HuH-7.5 (cell line): ENCODE measurements around the gene PCDHGC4.

Experiments
- DNase-seq: peaks from one replicate; pipeline ENCODE4 v3.0.0; 2011; ENCODE audit warnings: low spot score

PCDHGC4 gene

DNA sequence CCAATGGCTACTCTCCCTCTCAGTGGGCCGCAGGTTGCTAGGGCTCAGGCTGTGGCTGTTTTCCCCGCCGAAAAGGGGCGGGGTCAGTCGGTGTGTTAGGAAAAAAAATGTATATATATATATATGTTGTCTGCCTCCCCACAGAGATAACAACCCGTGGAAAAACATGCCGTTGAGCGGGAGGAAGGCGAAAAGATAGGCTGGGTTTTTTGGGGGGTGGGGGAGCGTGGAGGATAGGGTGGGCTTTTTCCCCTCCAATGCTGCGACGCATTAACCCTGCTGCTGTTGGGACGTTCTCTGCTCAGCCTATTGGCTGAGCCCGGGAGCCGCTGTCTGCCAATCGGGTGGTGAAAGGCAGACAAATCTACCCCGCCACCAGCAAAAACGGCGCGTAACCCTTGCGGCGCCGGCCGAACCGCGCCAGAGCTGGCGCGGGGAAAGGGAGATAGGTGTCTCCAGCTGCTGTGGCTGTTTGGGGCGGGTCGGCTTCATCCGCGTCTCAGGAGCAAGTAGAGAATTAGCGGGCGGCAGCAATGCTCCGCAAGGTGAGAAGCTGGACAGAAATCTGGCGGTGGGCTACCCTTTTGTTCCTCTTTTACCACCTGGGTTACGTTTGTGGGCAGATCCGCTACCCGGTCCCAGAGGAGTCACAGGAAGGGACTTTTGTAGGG lies at the start of gene PCDHGC4:
PCDHGC4 (plus strand) TSS at position 390 of the 671 bp plus-strand sequence; CDS start at position 534, 144 bp downstream.
- no peak for DNase-seq

DNA sequence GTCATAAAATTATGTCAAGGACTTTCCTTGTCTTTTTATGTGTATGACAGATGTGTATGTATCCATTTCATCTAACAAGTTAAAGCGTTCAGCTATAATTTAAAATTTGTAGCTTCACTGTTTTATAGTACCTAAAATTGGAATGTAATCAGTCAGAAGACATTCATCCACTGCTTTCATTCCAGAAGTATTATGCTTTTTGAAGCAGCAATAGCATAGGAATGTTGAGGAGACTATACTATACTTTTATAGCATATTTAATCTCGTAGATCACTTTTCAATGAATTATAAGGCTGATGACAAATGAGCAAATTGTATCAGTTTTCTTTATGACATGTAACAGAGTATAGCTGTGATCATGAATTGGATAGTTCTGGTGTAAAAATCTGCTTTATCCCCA lies 47.6 kb upstream of the PCDHGC4 start:
- no peak for DNase-seq

DNA sequence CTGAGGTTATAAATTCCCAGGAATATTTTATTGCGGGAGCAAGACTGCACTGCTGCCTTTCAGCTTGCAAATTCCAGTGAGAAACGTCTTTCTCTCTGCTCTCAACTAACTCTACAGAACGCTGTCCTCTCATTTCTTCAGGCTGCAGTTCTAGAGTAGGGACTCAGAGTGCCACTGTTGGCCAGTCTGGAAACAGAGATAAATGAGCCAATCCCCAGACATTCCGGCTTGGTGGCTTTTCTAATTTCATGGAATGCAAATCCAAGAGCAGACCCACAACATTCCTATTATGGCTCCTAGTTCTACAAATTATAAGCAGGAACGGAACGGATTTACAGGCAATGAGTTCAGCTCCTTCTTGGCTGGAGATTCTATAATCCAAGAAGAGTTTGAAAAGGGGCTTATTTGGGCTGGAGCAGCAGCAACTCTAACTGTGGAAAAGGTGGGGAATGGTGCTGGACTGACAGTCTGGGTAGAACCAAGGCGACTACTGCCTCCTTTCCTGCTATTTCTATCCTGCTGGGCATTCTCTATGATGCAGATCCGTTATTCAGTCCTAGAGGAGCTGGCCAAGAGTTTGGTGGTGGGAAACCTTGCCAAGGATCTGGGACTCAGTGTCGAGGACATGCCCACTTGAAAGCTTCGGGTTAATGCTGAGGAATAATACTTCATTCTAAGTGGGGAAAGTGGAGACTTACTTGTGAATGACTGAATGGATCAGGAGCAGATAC lies 45.3 kb upstream of the PCDHGC4 start:
- no peak for DNase-seq

DNA sequence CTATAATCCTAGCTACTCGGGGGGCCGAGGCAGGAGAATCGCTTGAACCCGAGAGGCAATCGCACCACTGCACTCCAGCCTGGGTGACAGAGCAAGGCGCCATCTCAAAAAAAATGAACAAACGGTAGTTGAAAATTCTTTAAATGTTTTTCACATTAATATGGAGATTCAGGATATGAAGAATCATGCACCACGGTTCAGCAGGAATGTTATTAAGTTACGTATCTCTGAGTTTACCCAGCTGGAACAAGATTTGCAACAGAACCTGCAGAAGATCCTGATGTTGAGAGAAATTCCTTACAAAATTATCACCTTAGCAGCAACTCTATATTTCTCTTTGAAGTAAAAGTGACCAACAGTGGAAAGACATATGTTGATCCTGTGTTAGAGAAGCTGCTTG lies 44.5 kb upstream of the PCDHGC4 start:
- DNase-seq: no peak

DNA sequence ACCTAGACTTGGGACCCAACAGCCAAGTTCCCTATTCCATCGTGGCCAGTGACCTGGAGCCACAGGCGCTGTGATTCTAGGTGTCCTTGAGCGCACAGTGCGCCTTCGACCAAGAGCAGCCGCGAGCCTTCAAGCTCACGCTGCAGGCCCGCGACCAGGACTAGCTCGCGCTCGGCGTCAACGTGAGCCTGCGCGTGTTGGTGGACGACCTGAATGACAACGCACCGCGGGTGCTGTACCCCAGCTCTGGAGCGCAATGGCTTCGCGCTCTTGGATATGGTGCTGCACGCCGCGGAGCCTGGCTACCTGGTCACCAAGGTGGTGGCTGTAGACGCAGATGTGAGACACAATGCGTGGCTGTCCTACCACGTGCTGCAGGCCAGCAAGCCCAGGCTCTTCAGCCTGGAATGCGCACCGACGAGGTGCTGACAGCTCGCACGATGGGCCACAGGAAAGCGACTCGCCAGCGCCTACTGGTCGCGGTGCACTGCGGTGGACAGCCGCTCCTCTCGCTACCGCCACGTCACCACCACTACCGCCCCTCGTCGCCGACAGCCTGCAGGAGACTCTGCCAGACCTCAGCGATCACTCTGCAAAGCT lies 43.2 kb upstream of the PCDHGC4 start:
- DNase-seq: no peak

DNA sequence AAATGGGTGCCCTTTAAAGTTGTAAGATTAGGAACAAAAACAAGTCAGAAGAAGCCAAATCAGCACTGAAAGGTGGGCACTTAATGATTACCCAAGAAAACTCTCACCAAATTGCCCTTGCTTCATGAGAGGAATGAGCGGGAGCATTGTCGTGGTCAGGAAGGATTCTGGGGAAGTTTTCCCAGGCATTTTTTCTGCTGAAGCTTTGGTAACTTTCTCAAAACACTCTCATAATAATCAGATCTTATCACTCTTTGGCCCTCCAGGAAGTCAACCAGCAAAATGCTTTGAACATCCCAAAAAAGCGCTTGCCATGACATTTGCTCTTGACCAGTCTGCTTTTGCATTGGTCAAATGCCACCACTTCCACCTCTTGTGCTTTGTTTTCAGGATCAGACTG lies 19.5 kb upstream of the PCDHGC4 start:
- no peak for DNase-seq

DNA sequence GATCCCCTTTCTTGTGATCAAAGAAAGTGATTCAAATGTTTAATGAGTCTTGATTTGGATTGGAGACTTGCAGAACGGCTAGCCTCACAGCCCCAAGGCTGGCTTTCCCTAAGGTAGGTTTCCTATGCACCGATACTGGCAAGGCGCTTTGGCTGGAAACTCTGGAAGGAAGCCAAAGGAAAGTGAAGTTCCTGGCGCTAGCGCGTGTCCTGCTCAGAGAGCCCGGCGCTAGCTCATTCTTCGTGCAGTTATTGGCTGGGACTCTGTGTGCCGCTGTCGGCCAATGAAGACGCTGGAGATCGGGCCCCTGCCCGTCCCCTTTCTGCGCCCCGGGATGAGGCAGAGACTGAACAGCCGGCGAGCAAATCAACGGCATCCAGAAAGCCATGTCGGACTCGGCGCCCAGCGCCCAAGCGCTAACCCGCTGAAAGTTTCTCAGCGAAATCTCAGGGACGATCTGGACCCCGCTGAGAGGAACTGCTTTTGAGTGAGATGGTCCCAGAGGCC lies 9.2 kb upstream of the PCDHGC4 start, which contains the start of gene PCDHGC3:
PCDHGC3 (plus strand) TSS at position 342 of the 507 bp plus-strand sequence; CDS start at position 493, 151 bp downstream.
- DNase-seq: peak; percentile 93

DNA sequence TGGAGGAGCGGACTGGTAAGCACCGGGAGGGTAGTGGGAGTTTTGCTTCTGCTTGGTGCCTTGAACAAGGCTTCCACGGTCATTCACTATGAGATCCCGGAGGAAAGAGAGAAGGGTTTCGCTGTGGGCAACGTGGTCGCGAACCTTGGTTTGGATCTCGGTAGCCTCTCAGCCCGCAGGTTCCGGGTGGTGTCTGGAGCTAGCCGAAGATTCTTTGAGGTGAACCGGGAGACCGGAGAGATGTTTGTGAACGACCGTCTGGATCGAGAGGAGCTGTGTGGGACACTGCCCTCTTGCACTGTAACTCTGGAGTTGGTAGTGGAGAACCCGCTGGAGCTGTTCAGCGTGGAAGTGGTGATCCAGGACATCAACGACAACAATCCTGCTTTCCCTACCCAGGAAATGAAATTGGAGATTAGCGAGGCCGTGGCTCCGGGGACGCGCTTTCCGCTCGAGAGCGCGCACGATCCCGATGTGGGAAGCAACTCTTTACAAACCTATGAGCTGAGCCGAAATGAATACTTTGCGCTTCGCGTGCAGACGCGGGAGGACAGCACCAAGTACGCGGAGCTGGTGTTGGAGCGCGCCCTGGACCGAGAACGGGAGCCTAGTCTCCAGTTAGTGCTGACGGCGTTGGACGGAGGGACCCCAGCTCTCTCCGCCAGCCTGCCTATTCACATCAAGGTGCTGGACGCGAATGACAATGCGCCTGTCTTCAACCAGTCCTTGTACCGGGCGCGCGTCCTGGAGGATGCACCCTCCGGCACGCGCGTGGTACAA lies 8.5 kb upstream of the PCDHGC4 start:
- peak; percentile 54 for DNase-seq

DNA sequence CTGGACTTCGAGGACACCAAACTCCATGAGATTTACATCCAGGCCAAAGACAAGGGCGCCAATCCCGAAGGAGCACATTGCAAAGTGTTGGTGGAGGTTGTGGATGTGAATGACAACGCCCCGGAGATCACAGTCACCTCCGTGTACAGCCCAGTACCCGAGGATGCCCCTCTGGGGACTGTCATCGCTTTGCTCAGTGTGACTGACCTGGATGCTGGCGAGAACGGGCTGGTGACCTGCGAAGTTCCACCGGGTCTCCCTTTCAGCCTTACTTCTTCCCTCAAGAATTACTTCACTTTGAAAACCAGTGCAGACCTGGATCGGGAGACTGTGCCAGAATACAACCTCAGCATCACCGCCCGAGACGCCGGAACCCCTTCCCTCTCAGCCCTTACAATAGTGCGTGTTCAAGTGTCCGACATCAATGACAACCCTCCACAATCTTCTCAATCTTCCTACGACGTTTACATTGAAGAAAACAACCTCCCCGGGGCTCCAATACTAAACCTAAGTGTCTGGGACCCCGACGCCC lies 7.7 kb upstream of the PCDHGC4 start:
- no peak for DNase-seq

DNA sequence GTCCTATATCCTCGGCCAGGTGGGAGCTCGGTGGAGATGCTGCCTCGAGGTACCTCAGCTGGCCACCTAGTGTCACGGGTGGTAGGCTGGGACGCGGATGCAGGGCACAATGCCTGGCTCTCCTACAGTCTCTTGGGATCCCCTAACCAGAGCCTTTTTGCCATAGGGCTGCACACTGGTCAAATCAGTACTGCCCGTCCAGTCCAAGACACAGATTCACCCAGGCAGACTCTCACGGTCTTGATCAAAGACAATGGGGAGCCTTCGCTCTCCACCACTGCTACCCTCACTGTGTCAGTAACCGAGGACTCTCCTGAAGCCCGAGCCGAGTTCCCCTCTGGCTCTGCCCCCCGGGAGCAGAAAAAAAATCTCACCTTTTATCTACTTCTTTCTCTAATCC lies 7.0 kb upstream of the PCDHGC4 start:
- DNase-seq: no peak

DNA sequence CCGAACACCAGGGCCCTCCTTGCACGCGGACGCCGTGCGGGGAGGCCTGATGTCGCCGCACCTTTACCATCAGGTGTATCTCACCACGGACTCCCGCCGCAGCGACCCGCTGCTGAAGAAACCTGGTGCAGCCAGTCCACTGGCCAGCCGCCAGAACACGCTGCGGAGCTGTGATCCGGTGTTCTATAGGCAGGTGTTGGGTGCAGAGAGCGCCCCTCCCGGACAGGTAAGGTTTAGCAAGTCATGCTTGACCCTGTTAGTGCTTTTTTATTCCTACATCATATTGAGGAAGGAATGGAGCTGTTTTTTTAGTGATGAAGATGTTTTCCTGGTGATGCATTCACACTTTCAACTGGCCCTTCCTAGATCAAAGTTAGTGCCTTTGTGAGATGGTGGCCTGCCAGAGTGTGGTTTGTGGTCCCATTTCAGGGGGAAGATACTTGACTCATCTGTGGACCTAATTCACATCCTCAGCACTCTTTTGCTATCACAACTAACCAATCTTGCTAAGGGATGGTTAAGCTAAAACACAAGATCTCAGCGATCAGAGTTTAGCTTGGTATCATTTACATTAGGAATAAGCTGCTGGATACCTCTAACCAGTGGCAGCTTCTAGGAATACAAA lies 6.4 kb upstream of the PCDHGC4 start:
- no peak for DNase-seq

DNA sequence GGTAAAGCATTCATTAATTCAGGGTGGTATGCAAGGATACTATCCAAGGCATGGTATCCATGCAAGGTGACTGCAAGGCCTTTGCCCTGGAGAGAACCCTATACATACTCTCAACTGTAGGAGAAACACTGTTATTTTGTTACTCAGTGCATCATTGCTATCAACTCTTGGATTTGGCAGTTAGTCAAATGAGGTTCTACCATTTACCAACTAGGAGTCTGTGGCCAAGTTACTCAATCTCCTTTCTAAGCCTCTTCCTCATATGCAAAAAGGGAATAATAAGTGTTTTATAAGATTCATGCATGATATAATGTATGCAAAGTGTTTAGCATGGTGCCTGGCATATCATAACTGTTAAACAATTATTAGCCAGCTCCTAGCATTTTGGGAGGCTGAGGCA lies 5.1 kb upstream of the PCDHGC4 start:
- no peak for DNase-seq

DNA sequence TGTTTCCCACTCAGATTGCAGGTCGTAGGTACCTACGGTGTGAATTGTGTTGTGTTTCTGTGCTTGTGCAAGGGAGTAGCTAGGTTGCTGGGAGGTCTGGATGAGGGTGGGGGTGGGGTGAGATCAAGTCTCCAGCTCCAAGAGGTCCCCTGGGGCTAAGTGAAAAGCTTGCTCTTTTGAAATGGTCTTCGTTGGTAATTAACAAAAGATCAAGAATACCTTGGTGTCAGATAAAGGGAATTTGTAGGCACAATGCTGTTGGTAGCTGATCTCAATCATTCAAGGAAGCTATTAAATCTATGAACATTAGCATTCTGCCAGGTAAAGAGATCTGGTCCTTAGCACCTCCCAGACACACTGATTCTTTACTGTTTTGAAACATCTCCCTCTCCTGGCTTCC lies 928 bp upstream of the PCDHGC4 start:
- no peak for DNase-seq

DNA sequence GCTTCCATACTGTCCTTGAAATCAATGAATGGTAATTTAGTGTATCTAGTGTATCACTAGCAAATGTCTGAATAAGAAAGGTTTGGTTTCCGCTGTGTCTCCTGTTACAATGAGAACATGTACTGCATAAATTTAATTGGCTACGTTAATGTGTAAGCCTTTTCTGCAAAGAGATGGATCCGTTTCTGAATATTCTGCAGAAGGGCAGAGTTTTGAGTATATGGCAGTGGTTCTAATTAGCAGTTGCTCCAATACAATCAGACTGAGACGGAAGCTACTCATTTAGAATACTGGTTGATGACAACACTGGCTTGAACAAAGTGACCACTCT lies 555 bp upstream of the PCDHGC4 start:
- no peak for DNase-seq

DNA sequence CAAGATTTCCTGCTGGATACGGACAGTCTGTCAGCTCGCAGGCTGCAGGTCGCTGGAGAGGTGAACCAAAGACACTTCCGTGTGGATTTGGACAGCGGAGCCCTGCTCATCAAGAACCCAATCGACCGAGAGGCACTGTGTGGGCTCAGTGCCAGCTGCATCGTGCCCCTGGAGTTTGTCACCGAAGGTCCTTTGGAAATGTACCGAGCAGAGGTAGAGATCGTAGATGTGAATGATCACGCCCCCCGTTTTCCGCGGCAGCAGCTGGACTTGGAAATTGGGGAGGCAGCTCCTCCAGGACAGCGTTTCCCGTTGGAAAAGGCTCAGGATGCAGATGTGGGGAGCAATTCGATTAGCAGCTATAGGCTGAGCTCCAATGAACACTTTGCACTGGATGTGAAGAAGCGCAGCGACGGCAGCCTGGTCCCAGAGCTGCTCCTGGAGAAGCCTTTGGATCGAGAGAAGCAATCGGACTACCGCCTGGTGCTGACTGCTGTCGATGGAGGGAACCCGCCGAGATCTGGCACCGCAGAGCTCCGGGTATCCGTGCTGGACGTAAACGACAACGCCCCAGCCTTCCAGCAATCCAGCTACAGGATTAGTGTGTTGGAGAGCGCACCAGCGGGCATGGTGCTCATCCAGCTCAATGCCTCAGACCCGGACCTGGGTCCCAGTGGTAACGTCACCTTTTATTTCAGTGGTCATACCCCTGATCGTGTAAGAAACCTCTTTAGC lies 658 bp downstream of the PCDHGC4 start:
- DNase-seq: no peak

DNA sequence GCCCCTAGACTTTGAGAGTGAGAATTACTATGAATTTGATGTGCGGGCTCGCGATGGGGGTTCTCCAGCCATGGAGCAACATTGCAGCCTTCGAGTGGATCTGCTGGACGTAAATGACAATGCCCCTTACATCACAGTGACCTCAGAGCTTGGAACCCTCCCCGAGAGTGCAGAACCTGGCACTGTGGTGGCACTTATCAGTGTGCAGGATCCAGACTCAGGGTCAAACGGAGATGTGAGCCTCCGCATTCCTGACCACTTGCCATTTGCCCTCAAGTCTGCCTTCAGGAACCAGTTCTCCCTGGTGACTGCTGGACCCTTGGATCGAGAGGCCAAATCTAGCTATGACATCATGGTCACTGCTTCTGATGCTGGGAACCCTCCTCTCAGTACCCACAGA lies 1.3 kb downstream of the PCDHGC4 start:
- no peak for DNase-seq

DNA sequence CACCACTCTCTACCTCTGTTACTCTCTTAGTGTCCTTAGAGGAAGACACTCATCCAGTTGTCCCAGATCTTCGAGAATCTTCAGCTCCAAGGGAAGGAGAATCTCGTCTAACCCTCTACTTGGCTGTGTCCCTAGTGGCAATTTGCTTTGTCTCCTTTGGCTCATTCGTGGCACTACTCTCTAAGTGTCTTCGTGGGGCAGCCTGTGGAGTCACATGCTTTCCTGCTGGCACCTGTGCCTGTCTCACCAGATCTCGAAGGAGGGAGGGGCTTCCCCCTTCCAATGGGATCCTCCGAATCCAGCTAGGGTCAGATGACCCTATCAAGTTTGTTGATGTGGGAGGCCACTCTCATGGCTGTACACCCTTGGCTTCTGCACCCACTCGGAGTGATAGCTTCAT lies 2.3 kb downstream of the PCDHGC4 start:
- DNase-seq: no peak

DNA sequence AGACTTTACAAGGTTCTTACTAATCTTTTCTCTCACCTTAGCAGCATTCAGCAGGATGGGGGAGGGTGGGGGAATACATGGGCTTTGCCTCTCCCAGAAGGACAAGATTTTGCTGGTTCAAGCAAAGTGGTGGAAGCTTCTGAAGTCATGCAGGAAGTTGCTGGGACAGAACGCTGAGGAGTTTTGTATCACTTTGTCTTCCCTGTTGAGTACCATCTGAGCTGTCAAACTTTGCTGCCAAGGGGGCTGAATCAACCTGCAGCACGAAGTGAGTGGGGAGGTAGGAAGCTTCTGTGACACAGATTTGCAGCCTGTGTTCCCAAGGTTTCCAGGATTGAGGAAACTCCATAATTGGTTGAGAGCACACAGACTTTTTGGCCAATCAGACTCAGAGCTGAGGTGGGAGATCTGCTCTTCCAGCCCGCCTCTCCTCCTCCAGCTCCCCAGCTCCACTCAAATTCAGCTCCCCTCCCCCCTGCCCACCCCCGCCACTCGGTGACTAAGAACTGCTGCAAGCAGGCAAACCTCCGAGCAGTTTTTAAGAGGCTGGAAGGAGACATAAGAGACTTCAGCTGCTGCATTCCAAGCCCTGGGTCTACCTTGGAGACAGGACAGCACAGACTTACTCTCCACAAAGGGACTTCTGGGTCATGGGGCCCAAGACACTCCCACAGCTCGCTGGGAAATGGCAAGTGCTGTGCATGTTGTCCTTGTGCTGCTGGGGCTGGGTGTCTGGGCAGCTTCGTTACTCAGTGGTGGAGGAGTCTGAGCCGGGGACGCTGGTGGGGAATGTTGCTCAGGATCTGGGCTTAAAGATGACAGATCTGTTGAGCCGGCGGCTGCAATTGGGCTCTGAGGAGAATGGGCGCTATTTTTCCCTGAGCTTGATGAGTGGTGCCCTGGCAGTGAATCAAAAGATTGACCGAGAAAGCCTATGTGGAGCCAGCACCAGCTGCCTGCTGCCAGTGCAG lies 4.0 kb downstream of the PCDHGC4 start, which contains the start of gene PCDHGC5:
PCDHGC5 (plus strand) TSS at position 491 of the 971 bp plus-strand sequence; CDS start at position 651, 160 bp downstream.
- DNase-seq: no peak

DNA sequence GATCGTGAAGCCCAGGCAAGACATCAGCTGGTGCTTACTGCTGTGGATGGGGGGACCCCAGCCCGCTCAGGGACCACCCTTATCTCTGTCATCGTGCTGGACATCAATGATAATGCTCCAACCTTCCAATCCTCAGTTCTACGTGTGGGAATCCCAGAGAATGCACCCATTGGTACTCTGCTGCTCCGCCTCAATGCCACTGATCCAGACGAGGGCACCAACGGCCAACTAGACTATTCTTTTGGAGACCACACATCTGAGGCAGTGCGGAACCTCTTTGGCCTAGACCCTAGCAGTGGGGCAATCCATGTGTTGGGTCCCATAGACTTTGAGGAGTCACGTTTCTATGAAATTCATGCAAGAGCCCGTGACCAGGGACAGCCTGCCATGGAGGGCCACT lies 5.0 kb downstream of the PCDHGC4 start:
- no peak for DNase-seq

DNA sequence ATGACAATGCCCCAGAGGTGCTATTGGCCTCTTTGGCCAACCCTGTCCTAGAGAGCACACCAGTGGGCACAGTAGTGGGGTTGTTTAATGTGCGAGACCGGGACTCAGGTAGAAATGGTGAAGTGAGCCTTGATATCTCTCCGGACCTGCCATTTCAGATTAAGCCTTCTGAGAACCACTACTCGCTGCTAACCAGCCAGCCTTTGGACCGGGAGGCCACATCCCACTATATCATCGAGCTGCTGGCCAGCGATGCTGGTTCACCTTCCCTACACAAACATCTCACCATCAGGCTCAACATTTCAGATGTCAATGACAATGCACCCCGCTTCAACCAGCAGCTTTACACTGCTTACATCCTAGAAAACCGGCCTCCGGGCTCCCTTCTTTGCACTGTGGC lies 5.4 kb downstream of the PCDHGC4 start:
- DNase-seq: no peak
